Liver (tissue), 9 donors: ENCODE results near the gene ROM1. TPM values are rescaled to one million over a fixed set of nuclear protein-coding genes. Genes with fewer than 3 reads are reported as not detected.
A peak's percentile ranks its signal among the peaks of the same experiment; 100 is the strongest.

Experiments
- DNase-seq: peaks from one replicate; pipeline ENCODE4 v3.0.0-alpha.2; 2017; ENCODE audit warnings: low spot score
- H3K27ac ChIP-seq, 2 donors: one replicate each; pipeline ENCODE4 v1.7.0; 2013; ENCODE audit warnings: inconsistent platforms in 2 of 2, low read length in 2 of 2, control low read depth in 1 of 2, low read depth in 1 of 2, mild to moderate bottlenecking in 1 of 2
- H3K27me3 ChIP-seq, 4 donors: one replicate each; pipeline versions ENCODE4 v1.6.1 to v1.7.0; 2013; ENCODE audit warnings: low read length in 3 of 4, inconsistent platforms in 1 of 4, mild to moderate bottlenecking in 1 of 4, moderate library complexity in 1 of 4; ENCODE audit not compliant: control insufficient read depth in 4 of 4, insufficient read depth in 4 of 4
- H3K36me3 ChIP-seq, 4 donors: one replicate each; pipeline versions ENCODE4 v1.6.1 to v1.7.0; 2013; ENCODE audit warnings: low read length in 3 of 4, mild to moderate bottlenecking in 3 of 4, low read depth in 1 of 4, moderate library complexity in 1 of 4; ENCODE audit not compliant: control insufficient read depth in 4 of 4, insufficient read depth in 3 of 4
- H3K4me1 ChIP-seq, 4 donors: one replicate each; pipeline versions ENCODE4 v1.6.1 to v1.7.0; 2013; ENCODE audit warnings: low read length in 3 of 4, mild to moderate bottlenecking in 3 of 4, moderate library complexity in 1 of 4; ENCODE audit not compliant: control insufficient read depth in 4 of 4, insufficient read depth in 4 of 4
- H3K4me3 ChIP-seq, 3 donors: one replicate each; pipeline versions ENCODE4 v1.6.1 to v1.7.0; 2013; ENCODE audit warnings: low read length in 3 of 3, control low read depth in 1 of 3, low read depth in 1 of 3, mild to moderate bottlenecking in 1 of 3
- H3K9ac ChIP-seq, 2 donors: one replicate each; pipeline ENCODE4 v1.7.0; 2013; ENCODE audit warnings: low read length in 2 of 2, mild to moderate bottlenecking in 2 of 2, moderate library complexity in 2 of 2, control low read depth in 1 of 2, low read depth in 1 of 2
- H3K9me3 ChIP-seq, 4 donors: one replicate each; pipeline versions ENCODE4 v1.6.1 to v1.7.0; 2013; ENCODE audit warnings: low read length in 3 of 4; ENCODE audit not compliant: control insufficient read depth in 4 of 4
- CTCF ChIP-seq: fragments of 150-350 bp; IDR thresholded peaks from 2 replicates; pipeline ENCODE4 v1.5.1; 2017; ENCODE audit warnings: improper control_type of control experiment, low read depth, low read length; ENCODE audit not compliant: missing input control
- EGR1 ChIP-seq, 2 donors: IDR thresholded peaks; 2 replicates each; pipeline ENCODE4 v1.6.1; 2016 to 2018; ENCODE audit warnings: antibody characterized with exemption in 2 of 2, low read depth in 2 of 2
- FOXA1 ChIP-seq: IDR thresholded peaks from 2 replicates; pipeline ENCODE4 v1.6.1; 2016; ENCODE audit warnings: antibody characterized with exemption
- FOXA2 ChIP-seq: IDR thresholded peaks from 2 replicates; pipeline ENCODE4 v1.6.1; 2016; ENCODE audit warnings: antibody characterized with exemption
- GABPA ChIP-seq, 2 donors: IDR thresholded peaks in 1 of 2; conservative IDR thresholded peaks in 1 of 2; 2 replicates each; pipeline ENCODE4 v1.6.1; 2016; ENCODE audit warnings: antibody characterized with exemption in 2 of 2, mild to moderate bottlenecking in 1 of 2, moderate library complexity in 1 of 2
- HNF4A ChIP-seq, 2 donors: conservative IDR thresholded peaks; 2 replicates each; pipeline ENCODE4 v1.6.1; 2016; ENCODE audit warnings: antibody characterized with exemption in 2 of 2, mild to moderate bottlenecking in 2 of 2
- HNF4G ChIP-seq: IDR thresholded peaks from 2 replicates; pipeline ENCODE4 v1.6.1; 2016; ENCODE audit warnings: antibody characterized with exemption
- JUND ChIP-seq, 2 donors: IDR thresholded peaks; 2 replicates each; pipeline ENCODE4 v1.6.1; 2016; ENCODE audit warnings: antibody characterized with exemption in 2 of 2
- NR2F2 ChIP-seq: IDR thresholded peaks from 2 replicates; pipeline ENCODE4 v1.6.1; 2016; ENCODE audit warnings: antibody characterized with exemption
- RAD21 ChIP-seq, 2 donors: IDR thresholded peaks; 2 replicates each; pipeline ENCODE4 v1.6.1; 2016; ENCODE audit warnings: antibody characterized with exemption in 2 of 2, mild to moderate bottlenecking in 2 of 2
- REST ChIP-seq: IDR thresholded peaks from 2 replicates; pipeline ENCODE4 v1.6.1; 2016; ENCODE audit warnings: antibody characterized with exemption, mild to moderate bottlenecking
- RXRA ChIP-seq, 2 donors: IDR thresholded peaks; 2 replicates each; pipeline ENCODE4 v1.6.1; 2017 to 2018; ENCODE audit warnings: antibody characterized with exemption in 2 of 2, mild to moderate bottlenecking in 1 of 2
- SP1 ChIP-seq: IDR thresholded peaks from 2 replicates; pipeline ENCODE4 v1.6.1; 2018; ENCODE audit warnings: antibody characterized with exemption, mild to moderate bottlenecking
- TAF1 ChIP-seq: conservative IDR thresholded peaks from 2 replicates; pipeline ENCODE4 v1.6.1; 2016; ENCODE audit warnings: antibody characterized with exemption, mild to moderate bottlenecking
- YY1 ChIP-seq: IDR thresholded peaks from 2 replicates; pipeline ENCODE4 v1.6.1; 2016; ENCODE audit warnings: antibody characterized with exemption, mild to moderate bottlenecking
- ZBTB33 ChIP-seq: IDR thresholded peaks from 2 replicates; pipeline ENCODE4 v1.6.1; 2016; ENCODE audit warnings: antibody characterized with exemption
- WGBS: extraction: QIAGEN DNeasy Blood & Tissue Kit; methylation state at CpG from one replicate; pipeline ENCODE4 v1.1.7; 2013; 5-methylcytosine and 5-hydroxymethylcytosine counted together
- polyA plus RNA-seq, 2 donors: library from polyadenylated mRNA; stranded (reverse) in 1 of 2; unstranded in 1 of 2; fragments of 200-250 nt in 1 of 2; fragments of >200 nt in 1 of 2; fragmentation: Nextera tagmentation in 1 of 2; extraction: Ambion mirVana in 1 of 2; gene quantifications; one replicate each; pipeline versions ENCODE4 v1.2.1 to v1.2.3, GENCODE V29; 2013 to 2015
- total RNA-seq, 2 donors: library from RNA; depleted of rRNA; stranded (reverse); fragments of >200 nt; gene quantifications; one replicate each; pipeline ENCODE4 v1.2.3, GENCODE V29; 2014
- TF ChIP-seq, protein P1 (sequence below): IDR thresholded peaks from 2 replicates; pipeline ENCODE4 v1.6.1; 2016; ENCODE audit warnings: antibody characterized with exemption
- TF ChIP-seq, protein P2 (sequence below): IDR thresholded peaks from 2 replicates; pipeline ENCODE4 v1.6.1; 2016; ENCODE audit warnings: antibody characterized with exemption
- donor health status: healthy.
- donor health status: healthy.
- donor health status: healthy.
- donor health status: healthy.
- donor health status: healthy.

The ROM1 gene
- total and polyA plus RNA-seq, 4 donors, result 0.84 to 3.9 (median 1.1) TPM

DNA sequence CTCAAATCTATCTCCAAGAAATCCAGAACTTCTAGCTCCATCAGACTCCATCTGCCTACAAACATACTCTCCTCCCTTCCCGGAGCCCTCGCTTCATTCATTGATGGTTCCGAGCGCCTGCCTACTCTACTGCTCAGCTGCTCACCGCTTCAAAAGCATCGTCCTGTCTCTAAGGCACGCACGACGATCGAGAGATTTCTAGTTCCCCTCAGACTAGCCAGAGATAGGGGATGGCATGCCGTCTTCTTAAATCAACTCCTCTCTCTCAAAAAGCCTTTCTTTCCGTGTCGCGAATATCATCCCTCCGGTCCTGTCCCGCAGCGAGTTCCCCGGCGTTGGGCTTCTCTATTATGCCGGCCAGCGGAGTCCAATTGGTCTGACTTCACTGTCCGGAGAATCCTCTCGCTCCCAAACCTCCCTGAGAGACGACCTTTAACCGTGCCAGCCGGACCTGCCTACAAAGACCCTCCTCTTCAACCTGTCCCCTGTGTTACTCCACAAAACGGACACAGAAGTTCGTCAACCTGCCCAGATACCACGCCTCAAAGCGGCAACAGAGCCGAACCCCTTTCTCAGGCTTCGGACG is 40.0 kb upstream of the ROM1 start:
- Histone ChIP-seq H3K9me3 (no peaks in the 10 kb centered on the region), H3K9ac (peak overlapping the region; percentile 79 to 85), H3K36me3 (peaks cover 3 to 34% (median 26%) of the 10 kb centered on the region in 4 donors), H3K4me3 (peak overlapping the region; percentile 80 to 89 (median 82)), H3K4me1 (peaks cover 6 to 33% (median 23%) of the 10 kb centered on the region in 4 donors), H3K27me3 (no peaks in the 10 kb centered on the region), H3K27ac (peak overlapping the region; percentile 58 to 70)
- no peak for DNase-seq
- WGBS, result under 1% methylated on average over 33 of the region's 33 CpGs
- no peak for TF ChIP-seq NR2F2
- TF ChIP-seq FOXA1, result no peak
- TF ChIP-seq SP1, result no peak
- no peak for TF ChIP-seq REST
- TF ChIP-seq, protein P1, sequence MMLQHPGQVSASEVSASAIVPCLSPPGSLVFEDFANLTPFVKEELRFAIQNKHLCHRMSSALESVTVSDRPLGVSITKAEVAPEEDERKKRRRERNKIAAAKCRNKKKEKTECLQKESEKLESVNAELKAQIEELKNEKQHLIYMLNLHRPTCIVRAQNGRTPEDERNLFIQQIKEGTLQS, result no peak
- no peak for TF ChIP-seq HNF4A (conservative IDR thresholded peaks at IDR 0.05)
- TF ChIP-seq, protein P2, sequence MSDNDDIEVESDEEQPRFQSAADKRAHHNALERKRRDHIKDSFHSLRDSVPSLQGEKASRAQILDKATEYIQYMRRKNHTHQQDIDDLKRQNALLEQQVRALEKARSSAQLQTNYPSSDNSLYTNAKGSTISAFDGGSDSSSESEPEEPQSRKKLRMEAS, result no peak

- Histone ChIP-seq H3K27ac (peak within 1 kb of the TSS; percentile 95 to 96), H3K4me3 (peak within 1 kb of the TSS; percentile 80 to 89 (median 82)), H3K36me3 (peaks cover 6 to 39% (median 29%) of the 10 kb centered on the region in 4 donors), H3K9ac (peak within 1 kb of the TSS; percentile 85 to 98), H3K4me1 (peaks cover 6 to 33% (median 23%) of the 10 kb centered on the region in 4 donors), H3K9me3 (no peaks in the 10 kb centered on the region), H3K27me3 (no peaks in the 10 kb centered on the region)
- under 1% methylated on average over 46 of the region's 46 CpGs for WGBS
- DNase-seq, result peak; percentile 97
- TF ChIP-seq SP1 (peak; percentile 82), JUND (IDR thresholded peaks at IDR 0.05) (peak in 1 of 2 donors; percentile 49), YY1 (peak; percentile 97), CTCF (no peak), FOXA2 (peak; percentile 9), EGR1 (IDR thresholded peaks at IDR 0.05; ENCODE audit: low read depth in 2 of 2) (peak in 1 of 2 donors; percentile 87), ZBTB33 (peak; percentile 98), NR2F2 (peak; percentile 61), TAF1 (peak; percentile 87), HNF4A (conservative IDR thresholded peaks at IDR 0.05) (peak in 1 of 2 donors; percentile 57), HNF4G (no peak), RAD21 (IDR thresholded peaks at IDR 0.05) (peak; percentile 50), GABPA (IDR thresholded peaks at IDR 0.05 in 1 of 2, conservative IDR thresholded peaks at IDR 0.05 in 1 of 2) (peak; percentile 30 to 87), FOXA1 (peak; percentile 70), RXRA (IDR thresholded peaks at IDR 0.05) (peak; percentile 25 to 74)
- TF ChIP-seq, protein P2, result peak; percentile 93
- TF ChIP-seq, protein P1, result no peak
Measured at GRCh38 chr11:62573592-62574362, 39.3 kb upstream of the ROM1 start, which contains the start of gene EEF1G. Gene EEF1G (minus strand): TSS chr11:62573891. CDS start chr11:62573842, 49 bp downstream.
